ENCODE results near the gene CIRBP. TPM values are rescaled to one million over a fixed set of nuclear protein-coding genes. Genes with fewer than 3 reads are reported as not detected.
A peak's percentile ranks its signal among the peaks of the same experiment; 100 is the strongest.

Gene CIRBP
- total RNA-seq, 1 donor from 2014 or later, result 256 TPM

DNA sequence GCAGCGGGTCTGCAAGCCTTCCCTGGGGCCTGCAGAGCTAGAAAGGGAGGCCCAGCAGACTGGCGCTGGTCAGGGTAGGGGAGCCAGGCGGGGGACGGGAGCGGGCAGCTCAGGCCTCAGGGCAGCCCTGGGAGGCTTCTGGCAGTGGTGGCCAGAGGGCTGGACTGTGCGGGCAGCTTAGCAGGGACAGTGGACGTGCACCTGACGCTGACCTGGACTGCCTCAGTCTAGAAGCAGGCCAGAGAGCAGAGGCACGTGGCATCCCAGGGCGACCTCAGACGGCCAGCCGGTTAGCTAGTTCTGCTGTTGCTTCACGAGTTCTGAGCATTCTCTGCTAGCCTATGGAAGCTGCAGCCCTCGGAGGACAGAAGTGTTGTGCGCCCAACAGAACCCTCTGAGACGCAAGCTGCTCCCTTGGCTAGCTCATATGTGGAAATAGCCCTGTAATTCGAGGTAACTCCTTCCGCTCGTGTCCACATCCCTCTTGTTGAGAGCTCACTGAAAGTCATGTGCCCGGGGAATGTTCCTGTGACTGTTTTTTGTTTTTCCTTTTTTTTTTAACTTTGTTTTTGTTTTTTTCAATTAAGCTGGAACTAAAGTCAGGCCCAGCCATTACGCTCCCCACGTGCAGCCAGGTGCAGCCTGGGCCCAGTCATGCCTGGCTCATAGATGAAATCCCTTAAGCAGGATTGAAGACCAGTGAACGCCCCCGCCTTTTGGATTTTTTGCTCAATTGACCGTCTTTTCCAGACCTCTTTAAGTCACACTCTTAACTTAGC is 4.3 kb downstream of the CIRBP start:
- intact Hi-C loops (cut with micrococcal nuclease), result no loop called here
- Mint-ChIP-seq H3K9me3 (no peaks in the 10 kb centered on the region), H3K36me3 (ENCODE audit: low read depth) (peaks cover 53% of the 10 kb centered on the region), H3K27me3 (ENCODE audit: insufficient read depth) (no peaks in the 10 kb centered on the region), H3K27ac (peak overlapping the region; percentile 55), H3K4me3 (peak overlapping the region; percentile 68), H3K4me1 (ENCODE audit: low read depth) (peaks cover 38% of the 10 kb centered on the region)
- no peak for DNase-seq (ENCODE audit: low spot score)

DNA sequence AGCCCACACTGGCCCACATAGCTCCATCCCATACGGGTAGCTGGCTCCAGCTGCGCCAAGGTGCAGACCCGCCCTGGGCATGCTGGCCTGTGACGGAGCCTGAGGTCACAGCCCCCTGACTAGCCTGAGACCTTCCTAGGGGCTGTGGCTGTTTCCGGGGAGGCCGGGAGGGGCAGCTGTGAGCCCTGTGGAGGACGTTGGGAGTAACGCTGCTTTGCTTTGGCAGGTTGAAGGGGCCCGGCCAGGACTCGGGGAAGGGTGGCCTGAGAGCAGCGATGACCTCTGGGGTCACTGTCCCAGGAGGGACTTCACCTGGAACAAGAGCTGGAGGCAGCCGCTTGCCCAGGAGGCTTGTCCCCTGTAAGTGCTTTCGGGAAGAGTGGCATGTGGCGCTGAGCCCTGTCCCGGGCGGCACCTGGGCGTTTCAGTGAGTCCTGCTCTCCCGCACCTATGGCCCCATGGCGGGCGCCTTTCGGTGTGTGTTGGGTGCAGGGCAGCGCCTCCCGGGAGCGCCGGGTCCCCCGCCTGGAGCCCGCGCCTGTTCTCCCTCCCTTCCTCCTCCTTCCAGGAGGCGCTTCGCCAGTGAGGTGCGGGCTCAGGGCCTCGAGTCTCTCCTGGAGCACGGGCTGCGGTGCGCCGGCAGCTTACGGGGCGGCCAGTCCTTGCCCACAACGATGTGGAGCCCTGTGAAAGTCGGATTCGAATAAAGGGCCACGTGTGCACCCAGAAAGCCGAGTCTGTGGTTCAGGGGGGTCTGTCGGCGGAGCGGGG is 5.1 kb downstream of the CIRBP start:
- intact Hi-C loops (cut with micrococcal nuclease), result no loop called here
- DNase-seq (ENCODE audit: low spot score), result no peak
- H3K36me3 Mint-ChIP-seq (ENCODE audit: low read depth), result peaks cover 53% of the 10 kb centered on the region
- peak overlapping the region; percentile 74 for H3K27ac Mint-ChIP-seq
- no peaks in the 10 kb centered on the region for H3K27me3 Mint-ChIP-seq (ENCODE audit: insufficient read depth)
- peaks cover 33% of the 10 kb centered on the region for H3K4me1 Mint-ChIP-seq (ENCODE audit: low read depth)
- H3K9me3 Mint-ChIP-seq, result no peaks in the 10 kb centered on the region
- peak overlapping the region; percentile 68 for H3K4me3 Mint-ChIP-seq

DNA sequence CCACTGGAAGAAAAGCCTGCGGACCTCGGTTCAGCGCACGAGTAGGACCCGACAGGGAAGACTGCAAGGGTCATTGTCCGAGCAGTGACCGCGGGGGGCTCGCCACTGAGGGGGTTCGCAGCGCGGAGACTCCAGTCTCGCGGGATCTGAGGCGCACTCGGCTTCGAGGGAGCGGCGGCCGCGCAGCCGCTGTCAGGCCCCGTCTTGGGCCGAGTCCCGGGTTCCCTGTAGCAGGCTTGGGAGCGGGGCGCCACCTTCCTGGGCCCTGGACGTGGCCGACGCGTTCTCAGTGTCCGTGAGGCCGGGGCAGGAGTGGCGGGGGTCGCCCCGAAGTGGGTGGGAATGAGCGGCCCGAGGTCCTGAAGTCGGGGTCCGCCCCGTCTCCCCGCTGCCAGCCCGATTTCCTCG is 5.7 kb downstream of the CIRBP start:
- DNase-seq (ENCODE audit: low spot score), result no peak
- peaks cover 55% of the 10 kb centered on the region for H3K36me3 Mint-ChIP-seq (ENCODE audit: low read depth)
- peak overlapping the region; percentile 66 for H3K4me3 Mint-ChIP-seq
- no peaks in the 10 kb centered on the region for H3K27me3 Mint-ChIP-seq (ENCODE audit: insufficient read depth)
- peaks cover 32% of the 10 kb centered on the region for H3K4me1 Mint-ChIP-seq (ENCODE audit: low read depth)
- no peaks in the 10 kb centered on the region for H3K9me3 Mint-ChIP-seq
- intact Hi-C loops (cut with micrococcal nuclease), result loop anchor here (1.0 to 5.0 kb wide), 6 partner anchors 79 to 478 kb away; partner anchors contain the start of genes ADAMTSL5, DAZAP1, MBD3 and PTBP1
- peak overlapping the region; percentile 74 for H3K27ac Mint-ChIP-seq

DNA sequence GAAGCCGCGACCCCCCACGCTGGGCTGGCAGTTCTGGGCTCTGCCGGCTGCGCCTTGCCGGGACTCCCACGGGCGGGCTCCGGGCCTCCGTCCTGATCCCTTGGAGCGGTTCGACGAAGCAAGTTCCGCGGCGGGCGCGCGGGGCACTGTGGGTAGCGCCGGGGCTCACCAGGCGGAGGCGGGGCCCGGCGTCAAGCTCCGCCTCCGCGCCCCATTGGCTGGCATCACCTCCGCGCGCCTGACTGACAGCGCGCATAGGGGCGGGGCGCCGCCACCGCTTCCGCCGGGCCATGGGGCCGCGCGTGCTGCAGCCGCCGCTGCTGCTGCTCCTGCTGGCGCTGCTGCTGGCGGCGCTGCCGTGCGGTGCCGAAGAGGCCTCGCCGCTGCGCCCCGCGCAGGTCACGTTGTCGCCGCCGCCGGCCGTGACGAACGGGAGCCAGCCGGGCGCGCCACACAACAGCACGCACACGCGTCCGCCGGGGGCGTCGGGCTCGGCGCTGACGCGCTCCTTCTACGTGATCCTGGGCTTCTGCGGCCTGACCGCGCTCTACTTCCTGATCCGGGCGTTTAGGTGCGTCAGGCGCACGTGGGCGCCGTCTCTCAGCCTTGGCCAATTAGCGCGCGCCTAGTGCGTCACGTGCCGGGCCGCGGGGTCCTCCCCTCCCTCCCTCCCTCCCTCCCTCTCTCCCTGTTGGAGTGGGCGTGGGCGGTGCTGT is 6.3 kb downstream of the CIRBP start, which contains the start of gene FAM174C:
TSS of gene FAM174C (plus strand) at position 271 of the 716 bp plus-strand sequence. CDS start at position 291, 20 bp downstream.
- no peaks in the 10 kb centered on the region for H3K27me3 Mint-ChIP-seq (ENCODE audit: insufficient read depth)
- no peaks in the 10 kb centered on the region for H3K9me3 Mint-ChIP-seq
- H3K4me3 Mint-ChIP-seq, result peak within 1 kb of the TSS; percentile 93
- DNase-seq (ENCODE audit: low spot score), result peak; percentile 93
- H3K4me1 Mint-ChIP-seq (ENCODE audit: low read depth), result peaks cover 26% of the 10 kb centered on the region
- intact Hi-C loops (cut with micrococcal nuclease), result loop anchor here (1.0 to 5.0 kb wide), 6 partner anchors 79 to 478 kb away; partner anchors contain the start of genes ADAMTSL5, DAZAP1, MBD3 and PTBP1
- H3K36me3 Mint-ChIP-seq (ENCODE audit: low read depth), result peaks cover 55% of the 10 kb centered on the region
- peak within 1 kb of the TSS; percentile 97 for H3K27ac Mint-ChIP-seq

DNA sequence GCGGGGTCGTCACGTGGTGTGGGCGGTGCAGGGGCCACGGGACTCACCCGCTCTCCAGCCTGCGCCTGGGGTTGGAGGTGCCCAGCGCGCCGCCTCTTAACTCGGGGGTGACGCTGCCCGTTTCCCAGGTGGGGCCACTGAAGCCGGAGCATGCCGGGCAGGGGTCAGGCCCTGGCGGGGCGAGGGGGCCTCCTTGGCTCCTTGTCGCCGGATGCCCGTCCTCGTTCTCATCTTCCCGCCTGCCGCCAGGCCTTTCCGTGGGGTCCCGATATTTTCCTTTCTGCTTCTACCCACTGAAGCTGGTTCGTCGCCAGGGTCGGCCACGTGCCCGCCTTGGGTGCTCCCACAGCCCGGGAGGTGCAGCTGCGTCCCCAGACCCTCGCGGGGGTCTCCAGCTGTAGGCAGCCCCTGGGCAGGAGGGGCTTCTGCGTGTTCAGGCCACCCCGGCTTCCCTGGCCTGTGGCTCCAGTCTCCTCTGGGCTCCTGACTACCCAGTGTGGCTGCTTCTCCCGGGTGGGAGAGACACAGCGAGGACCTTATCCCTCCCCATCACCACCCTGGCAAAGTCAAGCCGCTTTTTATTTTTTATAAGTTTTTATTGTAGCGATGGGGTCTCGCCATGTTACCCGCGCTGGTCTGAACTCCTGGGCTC is 7.0 kb downstream of the CIRBP start:
- H3K4me3 Mint-ChIP-seq, result peak overlapping the region; percentile 93
- DNase-seq (ENCODE audit: low spot score), result no peak
- intact Hi-C loops (cut with micrococcal nuclease), result loop anchor here (1.0 to 5.0 kb wide), 6 partner anchors 78 to 479 kb away; partner anchors contain the start of genes ADAMTSL5, DAZAP1, MBD3 and PTBP1
- H3K9me3 Mint-ChIP-seq, result no peaks in the 10 kb centered on the region
- H3K27me3 Mint-ChIP-seq (ENCODE audit: insufficient read depth), result no peaks in the 10 kb centered on the region
- peaks cover 49% of the 10 kb centered on the region for H3K36me3 Mint-ChIP-seq (ENCODE audit: low read depth)
- H3K27ac Mint-ChIP-seq, result peak overlapping the region; percentile 97
- peaks cover 19% of the 10 kb centered on the region for H3K4me1 Mint-ChIP-seq (ENCODE audit: low read depth)

DNA sequence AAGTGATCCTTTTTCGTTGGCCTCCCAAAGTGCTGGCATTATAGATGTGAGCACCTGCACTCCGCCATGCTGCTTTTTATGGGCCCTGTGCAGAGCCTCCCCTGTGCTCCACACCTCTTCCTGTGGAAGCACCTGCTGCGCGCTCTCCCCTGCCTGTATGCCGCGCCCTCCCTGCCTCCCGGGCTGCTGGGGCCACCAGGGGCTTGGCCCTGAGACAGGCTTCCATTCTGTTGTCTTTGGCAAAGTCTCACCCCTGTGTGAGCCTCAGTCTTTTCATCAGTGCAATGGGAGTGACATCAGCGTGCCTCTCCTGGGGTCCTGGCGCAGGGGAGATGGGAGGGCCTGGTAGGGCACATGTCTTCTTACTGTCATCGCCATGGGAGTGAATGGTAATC is 7.5 kb downstream of the CIRBP start:
- intact Hi-C loops (cut with micrococcal nuclease), result loop anchor here (5.0 kb wide), 3 partner anchors 236 to 376 kb away; partner anchors contain the start of genes ADAMTSL5, MBD3 and TCF3
- H3K9me3 Mint-ChIP-seq, result no peaks in the 10 kb centered on the region
- peak overlapping the region; percentile 93 for H3K4me3 Mint-ChIP-seq
- DNase-seq (ENCODE audit: low spot score), result no peak
- H3K27ac Mint-ChIP-seq, result peak overlapping the region; percentile 97
- peaks cover 15% of the 10 kb centered on the region for H3K4me1 Mint-ChIP-seq (ENCODE audit: low read depth)
- H3K36me3 Mint-ChIP-seq (ENCODE audit: low read depth), result peaks cover 44% of the 10 kb centered on the region
- H3K27me3 Mint-ChIP-seq (ENCODE audit: insufficient read depth), result no peaks in the 10 kb centered on the region

DNA sequence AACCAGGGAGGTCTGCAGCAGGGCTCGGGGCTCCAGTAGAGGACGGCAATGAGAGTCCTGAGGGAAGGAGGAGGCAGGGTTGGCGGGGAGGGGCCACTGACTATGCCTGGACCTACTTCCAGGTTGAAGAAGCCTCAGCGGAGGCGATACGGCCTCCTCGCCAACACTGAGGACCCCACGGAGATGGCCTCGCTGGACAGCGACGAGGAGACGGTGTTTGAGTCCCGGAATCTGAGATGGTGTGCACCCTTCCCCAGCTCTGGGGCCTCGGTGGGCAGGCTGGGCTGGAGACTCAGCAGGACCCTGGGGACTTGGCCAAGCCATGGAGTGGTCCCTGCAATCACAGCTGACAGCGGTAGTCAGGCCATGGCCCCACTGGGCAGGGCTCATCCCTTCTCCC is 7.9 kb downstream of the CIRBP start:
- no peaks in the 10 kb centered on the region for H3K27me3 Mint-ChIP-seq (ENCODE audit: insufficient read depth)
- no peak for DNase-seq (ENCODE audit: low spot score)
- intact Hi-C loops (cut with micrococcal nuclease), result loop anchor here (5.0 kb wide), 3 partner anchors 235 to 375 kb away; partner anchors contain the start of genes ADAMTSL5, MBD3 and TCF3
- peaks cover 15% of the 10 kb centered on the region for H3K4me1 Mint-ChIP-seq (ENCODE audit: low read depth)
- peak overlapping the region; percentile 93 for H3K4me3 Mint-ChIP-seq
- peaks cover 40% of the 10 kb centered on the region for H3K36me3 Mint-ChIP-seq (ENCODE audit: low read depth)
- peak overlapping the region; percentile 97 for H3K27ac Mint-ChIP-seq
- no peaks in the 10 kb centered on the region for H3K9me3 Mint-ChIP-seq

DNA sequence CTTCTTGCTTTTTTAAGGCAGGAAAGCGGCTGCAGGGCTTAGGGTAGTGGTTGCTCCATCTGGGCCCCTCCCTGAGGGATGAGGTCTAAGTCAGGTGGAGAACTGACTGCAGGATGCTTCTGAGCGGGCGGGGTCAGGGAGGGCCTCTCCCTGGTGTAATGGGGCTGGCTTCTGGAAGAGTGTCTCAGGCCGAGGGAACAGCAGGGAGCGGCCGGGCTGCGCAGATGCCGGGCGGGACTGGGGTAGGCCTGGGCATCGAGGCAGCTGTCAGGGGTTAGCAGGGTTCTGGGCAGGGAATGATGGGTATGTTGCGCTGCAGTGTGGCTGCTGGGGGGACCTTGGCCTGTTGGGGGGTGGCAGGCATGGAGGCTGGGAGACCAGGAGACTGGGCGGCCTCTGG is 8.9 kb downstream of the CIRBP start:
- Mint-ChIP-seq H3K4me3 (peak overlapping the region; percentile 49), H3K36me3 (ENCODE audit: low read depth) (peaks cover 31% of the 10 kb centered on the region), H3K9me3 (no peaks in the 10 kb centered on the region), H3K27ac (no peak overlapping the region), H3K4me1 (ENCODE audit: low read depth) (peaks cover 7% of the 10 kb centered on the region), H3K27me3 (ENCODE audit: insufficient read depth) (no peaks in the 10 kb centered on the region)
- intact Hi-C loops (cut with micrococcal nuclease), result loop anchor here (5.0 kb wide), 3 partner anchors 234 to 374 kb away; partner anchors contain the start of genes ADAMTSL5, MBD3 and TCF3
- DNase-seq (ENCODE audit: low spot score), result no peak

DNA sequence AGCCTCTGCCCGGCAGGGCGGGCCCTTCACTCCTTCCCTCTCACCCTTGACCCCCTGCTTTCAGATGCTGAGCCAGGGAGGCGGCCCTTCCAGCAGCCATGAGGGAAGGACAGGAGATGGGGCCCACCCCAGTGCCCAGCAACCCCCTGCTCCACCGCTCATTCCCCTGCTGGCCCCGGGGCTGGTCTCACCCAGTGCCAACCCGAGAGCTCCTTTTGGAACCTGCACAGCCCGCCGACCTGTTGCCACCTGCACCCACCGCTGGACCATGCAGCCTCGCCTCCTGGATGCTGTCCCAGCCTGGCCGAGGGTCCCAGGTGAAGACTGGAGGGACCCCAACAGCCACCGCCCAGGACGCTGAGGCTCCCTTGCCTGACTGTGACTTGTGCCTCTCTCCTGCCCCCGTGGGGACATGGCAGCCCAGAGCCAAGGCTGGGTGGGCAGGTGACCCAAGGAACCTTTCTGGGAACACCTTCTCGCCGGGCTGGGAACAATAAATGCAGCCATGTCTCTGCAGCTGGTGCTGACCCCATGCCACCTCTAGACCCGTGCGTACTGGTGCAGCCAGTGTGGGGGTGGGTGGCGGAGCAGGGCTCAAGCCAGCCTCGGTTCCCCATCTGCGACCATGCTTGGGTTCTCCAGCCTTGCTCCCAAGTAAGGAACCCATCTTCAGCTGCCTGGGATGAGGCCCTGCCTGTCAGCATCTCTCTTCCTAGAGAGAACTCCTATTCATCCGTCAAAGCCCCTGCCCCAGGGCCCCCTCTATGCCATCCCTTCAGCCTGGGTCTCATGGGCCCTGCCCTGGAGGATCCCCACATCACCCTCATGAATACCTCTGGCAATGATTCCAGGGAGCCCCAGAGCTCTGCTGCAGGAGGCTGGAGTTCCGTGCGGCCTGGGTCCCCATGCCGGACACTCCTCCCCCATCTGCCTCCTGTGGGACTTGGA is 9.9 kb downstream of the CIRBP start:
- no peak overlapping the region for H3K27ac Mint-ChIP-seq
- peaks cover 1% of the 10 kb centered on the region for H3K27me3 Mint-ChIP-seq (ENCODE audit: insufficient read depth)

DNA sequence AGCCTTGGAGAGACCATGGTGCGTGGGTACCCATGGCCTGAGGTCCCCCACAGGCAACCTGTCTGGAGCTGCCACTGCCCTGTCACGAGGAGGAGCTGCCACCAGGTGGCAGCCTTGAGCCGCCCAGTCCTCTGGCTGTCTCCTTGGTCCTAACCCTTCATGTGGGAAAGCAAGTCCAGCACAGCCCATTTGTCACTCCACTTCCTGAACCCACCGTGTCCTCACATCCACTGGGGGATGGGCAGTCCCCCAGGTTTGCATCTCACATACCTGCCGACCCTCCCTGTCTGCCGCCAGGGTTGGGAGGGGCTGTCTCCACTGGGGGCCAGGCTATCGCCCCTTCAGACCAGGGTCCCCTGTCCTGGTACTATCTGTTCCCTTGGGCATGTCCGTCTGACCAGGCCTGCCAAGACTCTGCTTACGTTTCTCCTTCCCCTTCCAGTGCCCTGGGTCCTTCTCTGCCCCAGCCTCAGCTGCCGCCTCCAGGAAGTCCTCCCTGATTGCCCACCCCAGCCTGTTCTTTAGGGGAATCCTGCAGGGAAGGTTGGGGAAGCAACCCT is 10.7 kb downstream of the CIRBP start:
- Mint-ChIP-seq H3K4me3 (peak overlapping the region; percentile 75), H3K27me3 (ENCODE audit: insufficient read depth) (peaks cover 10% of the 10 kb centered on the region), H3K36me3 (ENCODE audit: low read depth) (peaks cover 20% of the 10 kb centered on the region), H3K27ac (peak overlapping the region; percentile 79), H3K4me1 (ENCODE audit: low read depth) (peaks cover 6% of the 10 kb centered on the region), H3K9me3 (no peaks in the 10 kb centered on the region)
- intact Hi-C loops (cut with micrococcal nuclease), result loop anchor here (1.0 to 5.0 kb wide), 4 partner anchors 92 to 372 kb away; partner anchors contain the start of genes ADAMTSL5, MBD3 and TCF3
- peak; percentile 71 for DNase-seq (ENCODE audit: low spot score)

More for the DNA sequence above, 9.9 kb downstream of the CIRBP start:
- Mint-ChIP-seq H3K9me3 (no peaks in the 10 kb centered on the region), H3K36me3 (ENCODE audit: low read depth) (peaks cover 24% of the 10 kb centered on the region), H3K4me1 (ENCODE audit: low read depth) (peaks cover 6% of the 10 kb centered on the region), H3K4me3 (peak overlapping the region; percentile 75)
- no peak for DNase-seq (ENCODE audit: low spot score)
- intact Hi-C loops (cut with micrococcal nuclease), result loop anchor here (1.0 to 5.0 kb wide), 4 partner anchors 93 to 373 kb away; partner anchors contain the start of genes ADAMTSL5, MBD3 and TCF3

Measured in activated T-helper 1 cell treated with anti-CD3 and anti-CD28 coated beads, Interleukin-12 subunit alpha, Interleukin-12 subunit beta, Interleukin-2, Interleukin-4 antibody, amounts not matched to agents 30 ng/mL and 10 ng/mL and 1 ng/mL, durations not matched to agents 14 hours and 24 hours and 36 hours (primary cell).